GM12801 (cell line): ENCODE results near the gene CHSY1.

Experiments
- CTCF ChIP-seq: IDR thresholded peaks from one replicate; pipeline ENCODE4 v1.5.1; 2011; ENCODE audit warnings: control low read depth; ENCODE audit not compliant: insufficient read length; ENCODE audit errors: extremely low read depth

The CHSY1 gene

GRCh38 chr15:101180620-101181307 lies 71.1 kb downstream of the CHSY1 start:
- no peak for TF ChIP-seq CTCF

- TF ChIP-seq CTCF: no peak
Observed at GRCh38 chr15:101179341-101180153, 72.3 kb downstream of the CHSY1 start.

- TF ChIP-seq CTCF: no peak
Observed at GRCh38 chr15:101178931-101179330, 72.9 kb downstream of the CHSY1 start.

GRCh38 chr15:101178479-101178878 lies 73.4 kb downstream of the CHSY1 start:
- TF ChIP-seq CTCF: no peak

- no peak for TF ChIP-seq CTCF
Observed at GRCh38 chr15:101177866-101178265, 74.0 kb downstream of the CHSY1 start.

GRCh38 chr15:101176625-101177024 lies 75.2 kb downstream of the CHSY1 start:
- TF ChIP-seq CTCF: no peak

- TF ChIP-seq CTCF: no peak
Observed at GRCh38 chr15:101175401-101175800, 76.4 kb downstream of the CHSY1 start.
